Loucy (cell line): ENCODE data around the gene HSH2D.

Experiments
- H2AFZ ChIP-seq: fragments of 200-600 bp; sonication (generic); 2 replicates; pipeline ENCODE4 v1.6.0; 2016; ENCODE audit warnings: antibody characterized with exemption, mild to moderate bottlenecking, low read length, moderate library complexity
- H3F3A ChIP-seq: fragments of 200-600 bp; 2 replicates; pipeline ENCODE4 v1.6.0; 2016; ENCODE audit warnings: antibody characterized with exemption, low read depth, mild to moderate bottlenecking
- H3K27me3 ChIP-seq: fragments of 200-600 bp; sonication (generic); 2 replicates; pipeline ENCODE4 v1.6.1; 2014; ENCODE audit warnings: low read length, mild to moderate bottlenecking; ENCODE audit not compliant: insufficient read depth, poor library complexity, severe bottlenecking
- H3K36me3 ChIP-seq: fragments of 200-600 bp; sonication (generic); 2 replicates; pipeline ENCODE4 v1.6.1; 2016; ENCODE audit warnings: low read length; ENCODE audit not compliant: insufficient read depth
- H3K4me1 ChIP-seq: fragments of 200-600 bp; sonication (generic); 2 replicates; pipeline ENCODE4 v1.5.1; 2014; ENCODE audit warnings: low read length, mild to moderate bottlenecking; ENCODE audit not compliant: insufficient read depth, poor library complexity, severe bottlenecking
- H3K4me2 ChIP-seq: fragments of 200-600 bp; sonication (generic); 2 replicates; pipeline ENCODE4 v1.6.0; 2014; ENCODE audit warnings: antibody characterized with exemption, low read length, low read depth, mild to moderate bottlenecking; ENCODE audit not compliant: poor library complexity, severe bottlenecking
- H3K4me3 ChIP-seq: fragments of 200-600 bp; sonication (generic); 2 replicates; pipeline ENCODE4 v1.5.1; 2014; ENCODE audit warnings: low read length, mild to moderate bottlenecking, mixed read lengths; ENCODE audit not compliant: poor library complexity, severe bottlenecking
- H3K79me2 ChIP-seq: fragments of 200-600 bp; sonication (generic); 2 replicates; pipeline ENCODE4 v1.6.1; 2014; ENCODE audit warnings: low read length; ENCODE audit not compliant: insufficient read depth
- H3K9ac ChIP-seq: fragments of 200-600 bp; sonication (generic); 2 replicates; pipeline ENCODE4 v1.6.0; 2014; ENCODE audit warnings: mild to moderate bottlenecking, low read depth, low read length, moderate library complexity; ENCODE audit not compliant: poor library complexity, severe bottlenecking
- H3K9me2 ChIP-seq: fragments of 200-600 bp; sonication (generic); replicated peaks from 2 replicates; pipeline ENCODE4 v1.6.1; 2016; ENCODE audit warnings: low read depth, low read length, mixed read lengths
- H3K9me3 ChIP-seq: fragments of 200-600 bp; sonication (generic); 2 replicates; pipeline ENCODE4 v1.6.1; 2014; ENCODE audit warnings: mild to moderate bottlenecking, antibody characterized with exemption, low read length, low read depth; ENCODE audit not compliant: insufficient read depth
- H4K20me1 ChIP-seq: fragments of 200-600 bp; sonication (generic); 2 replicates; pipeline ENCODE4 v1.6.0; 2014; ENCODE audit warnings: antibody characterized with exemption, low read length, mild to moderate bottlenecking; ENCODE audit not compliant: insufficient read depth, poor library complexity, severe bottlenecking
- CTCF ChIP-seq: fragments of 200-600 bp; sonication (generic); conservative IDR thresholded peaks from 2 replicates; pipeline ENCODE4 v1.5.1; 2014; ENCODE audit warnings: mild to moderate bottlenecking, antibody characterized with exemption, low read length
- EZH2phosphoT487 ChIP-seq: fragments of 200-600 bp; IDR thresholded peaks from 2 replicates; pipeline ENCODE4 v1.6.1; 2018; ENCODE audit warnings: antibody characterized with exemption, mild to moderate bottlenecking, moderate library complexity, borderline replicate concordance

The HSH2D gene

GRCh38 chr19:16154557-16154956 lies 11.1 kb downstream of the HSH2D start:
- Histone ChIP-seq H3K9me2 (no peaks in the 10 kb centered on the region), H3K9me3 (no peaks in the 10 kb centered on the region), H3K4me3 (no peak overlapping the region), H3F3A (peaks cover 18% of the 10 kb centered on the region; the same call in 1 of the 2 replicates), H3K4me1 (peaks cover 35% of the 10 kb centered on the region), H2AFZ (no peak overlapping the region), H3K27me3 (no peaks in the 10 kb centered on the region), H3K9ac (no peak overlapping the region), H3K79me2 (peaks cover 61% of the 10 kb centered on the region), H4K20me1 (peaks cover 43% of the 10 kb centered on the region), H3K4me2 (no peak overlapping the region), H3K36me3 (peaks cover 69% of the 10 kb centered on the region)
- TF ChIP-seq CTCF = no peak
- TF ChIP-seq EZH2phosphoT487 = no peak

- H3K36me3 ChIP-seq = peaks cover 69% of the 10 kb centered on the region
- H3K4me2 ChIP-seq = no peak overlapping the region
- peaks cover 56% of the 10 kb centered on the region for H3K79me2 ChIP-seq
- TF ChIP-seq EZH2phosphoT487 (no peak), CTCF (no peak)
- no peak overlapping the region for H2AFZ ChIP-seq
- peaks cover 30% of the 10 kb centered on the region for H3K4me1 ChIP-seq
- H3K27me3 ChIP-seq = no peaks in the 10 kb centered on the region
- peaks cover 43% of the 10 kb centered on the region for H4K20me1 ChIP-seq
- H3K9me2 ChIP-seq = no peaks in the 10 kb centered on the region
- peaks cover 17% of the 10 kb centered on the region; the same call in 1 of the 2 replicates for H3F3A ChIP-seq
- H3K9ac ChIP-seq = no peak overlapping the region
- no peaks in the 10 kb centered on the region for H3K9me3 ChIP-seq
- H3K4me3 ChIP-seq = no peak overlapping the region
Measured at GRCh38 chr19:16155128-16155527, 11.6 kb downstream of the HSH2D start.

- Histone ChIP-seq H4K20me1 (peaks cover 33% of the 10 kb centered on the region), H3F3A (peaks cover 17% of the 10 kb centered on the region; the same call in 1 of the 2 replicates), H3K36me3 (peaks cover 61% of the 10 kb centered on the region), H3K4me3 (no peak overlapping the region), H3K9me2 (no peaks in the 10 kb centered on the region), H3K9ac (no peak overlapping the region), H2AFZ (no peak overlapping the region), H3K27me3 (no peaks in the 10 kb centered on the region), H3K9me3 (no peaks in the 10 kb centered on the region), H3K4me2 (no peak overlapping the region), H3K4me1 (peaks cover 19% of the 10 kb centered on the region), H3K79me2 (peaks cover 39% of the 10 kb centered on the region)
- TF ChIP-seq CTCF (no peak), EZH2phosphoT487 (no peak)
Measured at GRCh38 chr19:16156904-16157303, 13.4 kb downstream of the HSH2D start.
